ENCODE measurements around the gene SUPT7L. TPM values are rescaled to one million over a fixed set of nuclear protein-coding genes. Genes with fewer than 3 reads are reported as not detected.
"Not testable (repeated sequence)": the region's sequence is repeated elsewhere in the genome, so short reads cannot be mapped to it uniquely, and the experiment has no call there.

The SUPT7L gene
- total and polyA plus RNA-seq, 3 experiments from 2014 or later, result 24.6 to 33.6 (median 31.1) TPM

GRCh38 chr2:27682334-27682771 lies 18.9 kb upstream of the SUPT7L start:
- ChIA-PET CTCF (interaction anchor here (0.7 to 3.7 kb wide), 14 partner anchors 9 to 810 kb away, joined by 3 to 28 read pairs (median 4); partner anchors contain the start of genes PPM1G, SLC4A1AP and SUPT7L), POLR2A (interaction anchor here (0.8 kb wide), 1 partner anchor 166 kb away, joined by 5 read pairs; no protein-coding TSS in a partner anchor)
- H3K4me1 ChIP-seq (ENCODE audit: insufficient read depth, low read length), result peaks cover 24% of the 10 kb centered on the region
- not testable (repeated sequence) for H3K27me3 ChIP-seq (ENCODE audit: insufficient read depth, low read length, poor library complexity, severe bottlenecking); H3K4me3 ChIP-seq (ENCODE audit: low read length); H3K9me3 ChIP-seq (ENCODE audit: low read length); H3K27me3 Mint-ChIP-seq; DNase-seq; H3K9me3 Mint-ChIP-seq; H3K4me3 Mint-ChIP-seq; H3K27ac ChIP-seq (ENCODE audit: low read depth, low read length)
- H3K36me3 Mint-ChIP-seq, result peaks cover 4 to 70% (median 9%) of the 10 kb centered on the region in 3 donors
- peaks cover 26 to 31% (median 31%) of the 10 kb centered on the region in 3 donors for H3K4me1 Mint-ChIP-seq
- peaks cover 21% of the 10 kb centered on the region for H3K36me3 ChIP-seq (ENCODE audit: insufficient read depth, low read length)
- H3K27ac Mint-ChIP-seq, result peak overlapping the region in 4 of 8 donors; percentile 12 to 54 (median 28)

GRCh38 chr2:27681841-27682240 lies 18.4 kb upstream of the SUPT7L start:
- no peaks in the 10 kb centered on the region for H3K9me3 Mint-ChIP-seq
- no peak overlapping the region for H3K4me3 ChIP-seq (ENCODE audit: low read length)
- H3K27me3 Mint-ChIP-seq, result peaks cover 0 to 1% of the 10 kb centered on the region in 2 donors
- ChIA-PET POLR2A (interaction anchor here (0.8 kb wide), 1 partner anchor 166 kb away, joined by 5 read pairs; no protein-coding TSS in a partner anchor), CTCF (interaction anchor here (1.1 to 3.5 kb wide), 5 partner anchors 8 to 811 kb away, joined by 3 to 28 read pairs (median 3); partner anchors contain the start of genes SLC4A1AP and SUPT7L)
- no peaks in the 10 kb centered on the region for H3K9me3 ChIP-seq (ENCODE audit: low read length)
- H3K36me3 Mint-ChIP-seq, result peaks cover 4 to 72% (median 9%) of the 10 kb centered on the region in 3 donors
- no peak overlapping the region for H3K27ac ChIP-seq (ENCODE audit: low read depth, low read length)
- peaks cover 26 to 31% (median 31%) of the 10 kb centered on the region in 3 donors for H3K4me1 Mint-ChIP-seq
- H3K27me3 ChIP-seq (ENCODE audit: insufficient read depth, low read length, poor library complexity, severe bottlenecking), result no peaks in the 10 kb centered on the region
- peak overlapping the region in 4 of 8 donors; percentile 12 to 81 (median 28) for H3K27ac Mint-ChIP-seq
- DNase-seq, result no peak
- no peak overlapping the region for H3K4me3 Mint-ChIP-seq
- peaks cover 24% of the 10 kb centered on the region for H3K4me1 ChIP-seq (ENCODE audit: insufficient read depth, low read length)
- H3K36me3 ChIP-seq (ENCODE audit: insufficient read depth, low read length), result peaks cover 26% of the 10 kb centered on the region

GRCh38 chr2:27680571-27680970 lies 17.2 kb upstream of the SUPT7L start:
- DNase-seq, result no peak
- H3K9me3 ChIP-seq (ENCODE audit: low read length), result no peaks in the 10 kb centered on the region
- H3K4me1 ChIP-seq (ENCODE audit: insufficient read depth, low read length), result peaks cover 18% of the 10 kb centered on the region
- peak overlapping the region in 6 of 8 donors; percentile 2 to 93 (median 15) for H3K27ac Mint-ChIP-seq
- no peaks in the 10 kb centered on the region for H3K9me3 Mint-ChIP-seq
- H3K4me1 Mint-ChIP-seq, result peaks cover 22 to 24% (median 23%) of the 10 kb centered on the region in 3 donors
- peaks cover 4 to 70% (median 9%) of the 10 kb centered on the region in 3 donors for H3K36me3 Mint-ChIP-seq
- ChIA-PET POLR2A (no interaction called here), CTCF (no interaction called here)
- H3K4me3 Mint-ChIP-seq, result no peak overlapping the region
- H3K27ac ChIP-seq (ENCODE audit: low read depth, low read length), result no peak overlapping the region
- H3K4me3 ChIP-seq (ENCODE audit: low read length), result no peak overlapping the region
- H3K27me3 ChIP-seq (ENCODE audit: insufficient read depth, low read length, poor library complexity, severe bottlenecking), result no peaks in the 10 kb centered on the region
- H3K36me3 ChIP-seq (ENCODE audit: insufficient read depth, low read length), result peaks cover 32% of the 10 kb centered on the region
- peaks cover 0 to 1% of the 10 kb centered on the region in 2 donors for H3K27me3 Mint-ChIP-seq

- DNase-seq, result no peak
- H3K9me3 ChIP-seq (ENCODE audit: low read length), result no peaks in the 10 kb centered on the region
- H3K27me3 Mint-ChIP-seq, result no peaks in the 10 kb centered on the region
- CTCF ChIA-PET, result interaction anchor here (2.3 kb wide), 1 partner anchor 10 kb away, joined by 16 read pairs; no protein-coding TSS in a partner anchor
- POLR2A ChIA-PET, result interaction anchor here (0.7 kb wide), 1 partner anchor 26 kb away, joined by 3 read pairs; no protein-coding TSS in a partner anchor
- H3K9me3 Mint-ChIP-seq, result no peaks in the 10 kb centered on the region
- peaks cover 9 to 72% (median 14%) of the 10 kb centered on the region in 3 donors for H3K36me3 Mint-ChIP-seq
- no peaks in the 10 kb centered on the region for H3K4me1 ChIP-seq (ENCODE audit: insufficient read depth, low read length)
- H3K4me3 Mint-ChIP-seq, result no peak overlapping the region
- H3K27ac ChIP-seq (ENCODE audit: low read depth, low read length), result no peak overlapping the region
- peaks cover 4 to 16% (median 12%) of the 10 kb centered on the region in 3 donors for H3K4me1 Mint-ChIP-seq
- no peaks in the 10 kb centered on the region for H3K27me3 ChIP-seq (ENCODE audit: insufficient read depth, low read length, poor library complexity, severe bottlenecking)
- H3K27ac Mint-ChIP-seq, result peak overlapping the region in 3 of 8 donors; percentile 9 to 73 (median 63)
- no peak overlapping the region for H3K4me3 ChIP-seq (ENCODE audit: low read length)
- peaks cover 33% of the 10 kb centered on the region for H3K36me3 ChIP-seq (ENCODE audit: insufficient read depth, low read length)
Observed at GRCh38 chr2:27672723-27673486, 9.5 kb upstream of the SUPT7L start.

GRCh38 chr2:27671235-27671634 lies 7.8 kb upstream of the SUPT7L start:
- ChIA-PET POLR2A (no interaction called here), CTCF (no interaction called here)
- Mint-ChIP-seq H3K36me3 (peaks cover 9 to 75% (median 16%) of the 10 kb centered on the region in 3 donors), H3K27ac (no peak overlapping the region), H3K4me3 (peak overlapping the region in 1 of 7 donors; percentile 48), H3K9me3 (no peaks in the 10 kb centered on the region), H3K4me1 (peaks cover 10 to 24% (median 19%) of the 10 kb centered on the region in 3 donors), H3K27me3 (no peaks in the 10 kb centered on the region)
- Histone ChIP-seq H3K27me3 (ENCODE audit: insufficient read depth, low read length, poor library complexity, severe bottlenecking) (no peaks in the 10 kb centered on the region), H3K4me1 (ENCODE audit: insufficient read depth, low read length) (no peaks in the 10 kb centered on the region), H3K9me3 (ENCODE audit: low read length) (no peaks in the 10 kb centered on the region), H3K4me3 (ENCODE audit: low read length) (no peak overlapping the region), H3K27ac (ENCODE audit: low read depth, low read length) (no peak overlapping the region), H3K36me3 (ENCODE audit: insufficient read depth, low read length) (peaks cover 22% of the 10 kb centered on the region)
- no peak for DNase-seq

- Histone ChIP-seq H3K27ac (ENCODE audit: low read depth, low read length) (no peak overlapping the region), H3K36me3 (ENCODE audit: insufficient read depth, low read length) (peaks cover 13% of the 10 kb centered on the region), H3K4me3 (ENCODE audit: low read length) (no peak overlapping the region), H3K9me3 (ENCODE audit: low read length) (no peaks in the 10 kb centered on the region), H3K4me1 (ENCODE audit: insufficient read depth, low read length) (peaks cover 24% of the 10 kb centered on the region), H3K27me3 (ENCODE audit: insufficient read depth, low read length, poor library complexity, severe bottlenecking) (no peaks in the 10 kb centered on the region)
- Mint-ChIP-seq H3K4me1 (peaks cover 34 to 54% (median 50%) of the 10 kb centered on the region in 3 donors), H3K27ac (peak overlapping the region in 2 of 8 donors; percentile 8 to 78), H3K36me3 (peaks cover 9 to 64% (median 17%) of the 10 kb centered on the region in 3 donors), H3K27me3 (peaks cover 0 to 1% of the 10 kb centered on the region in 2 donors), H3K9me3 (no peaks in the 10 kb centered on the region), H3K4me3 (peak overlapping the region in 1 of 7 donors; percentile 79)
- ChIA-PET POLR2A (interaction anchor here (0.6 kb wide), 1 partner anchor 11 kb away, joined by 3 read pairs; no protein-coding TSS in a partner anchor), CTCF (interaction anchor here (5.1 kb wide), 1 partner anchor 16 kb away, joined by 28 read pairs; no protein-coding TSS in a partner anchor)
- no peak for DNase-seq
Observed at GRCh38 chr2:27667446-27667845, 4.0 kb upstream of the SUPT7L start.

- H3K36me3 Mint-ChIP-seq, result peaks cover 6 to 71% (median 23%) of the 10 kb centered on the region in 3 donors
- H3K4me1 Mint-ChIP-seq, result peaks cover 47 to 61% (median 61%) of the 10 kb centered on the region in 3 donors
- Histone ChIP-seq H3K4me3 (ENCODE audit: low read length) (peak overlapping the region; percentile 100), H3K27me3 (ENCODE audit: insufficient read depth, low read length, poor library complexity, severe bottlenecking) (no peaks in the 10 kb centered on the region), H3K4me1 (ENCODE audit: insufficient read depth, low read length) (peaks cover 35% of the 10 kb centered on the region), H3K27ac (ENCODE audit: low read depth, low read length) (peak overlapping the region; percentile 93), H3K9me3 (ENCODE audit: low read length) (no peaks in the 10 kb centered on the region), H3K36me3 (ENCODE audit: insufficient read depth, low read length) (peaks cover 23% of the 10 kb centered on the region)
- peak overlapping the region; percentile 94 to 100 (median 99) for H3K4me3 Mint-ChIP-seq
- no peaks in the 10 kb centered on the region for H3K9me3 Mint-ChIP-seq
- peaks cover 0 to 1% of the 10 kb centered on the region in 2 donors for H3K27me3 Mint-ChIP-seq
- CTCF ChIA-PET, result interaction anchor here (5.1 kb wide), 1 partner anchor 18 kb away, joined by 28 read pairs; no protein-coding TSS in a partner anchor
- DNase-seq, result no peak
- peak overlapping the region in 7 of 8 donors; percentile 95 to 100 (median 100) for H3K27ac Mint-ChIP-seq
- POLR2A ChIA-PET, result interaction anchor here (0.6 to 1.8 kb wide), 2 partner anchors 18 to 35 kb away, joined by 3 to 7 read pairs; partner anchors contain the start of gene GPN1
Observed at GRCh38 chr2:27664622-27665363, 1.4 kb upstream of the SUPT7L start.
